ENCODE measurements around the gene PLEKHM1.

Gene PLEKHM1

DNA sequence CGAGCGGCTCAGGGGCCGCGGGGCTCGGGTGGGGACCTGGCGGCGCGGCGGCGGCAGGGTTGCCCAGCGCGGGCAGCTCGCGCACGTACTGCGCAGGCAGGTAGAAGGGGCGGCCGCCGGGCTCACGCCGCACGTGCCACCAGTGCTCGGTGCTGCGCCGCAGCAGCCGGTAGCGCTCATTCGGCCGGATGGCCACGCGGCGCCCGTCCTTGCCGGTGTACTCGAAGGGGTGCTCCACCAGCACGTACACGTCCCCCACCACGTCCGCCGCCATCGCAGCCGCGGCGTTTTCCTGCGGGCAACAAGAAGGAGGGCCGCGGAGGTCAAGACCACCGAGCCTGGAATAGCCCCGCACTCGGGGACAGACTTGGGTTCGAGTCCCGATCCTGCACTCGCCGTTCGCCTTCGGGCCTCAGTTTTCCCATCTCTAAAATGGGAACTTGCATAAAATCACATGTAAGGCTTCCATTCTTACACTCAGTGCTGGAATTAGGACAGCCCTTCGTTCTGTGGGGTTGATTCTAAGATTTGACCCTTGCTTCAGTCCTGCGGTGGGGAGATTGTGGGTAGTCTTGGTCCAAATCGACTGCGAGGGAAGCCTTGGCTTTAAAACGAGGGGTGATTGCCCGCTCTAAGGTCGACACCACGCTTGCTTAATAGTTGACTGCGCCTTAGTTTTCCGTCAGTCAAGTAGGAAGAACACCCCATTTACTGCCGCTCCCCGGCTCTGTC, 60.3 kb downstream of the PLEKHM1 start:
- intact Hi-C loops (cut with DNase I), result no loop called here
- peak in 3 of 10 donors; percentile 50 to 86 (median 84) for DNase-seq

DNA sequence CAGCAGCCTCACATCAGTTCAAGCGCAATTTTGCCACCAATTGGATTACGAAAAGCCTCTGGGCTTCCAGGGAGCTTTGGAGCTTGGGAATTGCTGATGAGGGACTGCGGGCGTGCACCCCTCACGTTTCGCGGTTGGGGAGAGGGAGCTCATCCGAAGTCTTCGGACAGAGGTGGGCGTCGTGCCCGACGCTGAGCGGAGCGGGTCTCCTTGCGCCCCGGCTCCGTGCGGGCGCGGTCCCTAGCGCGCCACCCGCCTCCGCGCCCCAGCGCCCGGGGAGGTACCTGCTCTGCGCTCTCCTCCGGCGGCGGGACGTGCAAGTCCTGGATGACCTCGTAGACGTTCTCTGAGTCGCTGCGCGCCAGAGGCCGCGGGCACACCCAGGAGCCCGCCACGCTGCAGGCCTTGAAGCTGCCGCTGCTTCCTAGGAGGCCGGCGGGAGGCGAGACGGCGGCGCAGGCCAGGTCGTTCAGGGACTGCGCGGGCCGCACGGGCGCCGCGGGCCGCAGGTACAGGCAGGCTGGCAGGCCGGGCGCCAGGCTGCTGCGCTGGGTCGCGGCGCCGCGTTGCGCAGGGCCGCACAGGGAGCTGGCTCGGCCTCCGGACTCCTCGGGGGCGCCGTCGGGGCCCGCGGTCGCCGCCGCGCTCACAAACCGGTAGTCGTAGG, 61.0 kb downstream of the PLEKHM1 start:
- peak in 3 of 10 donors; percentile 66 to 78 (median 73) for DNase-seq
- intact Hi-C loops (cut with DNase I), result no loop called here

DNA sequence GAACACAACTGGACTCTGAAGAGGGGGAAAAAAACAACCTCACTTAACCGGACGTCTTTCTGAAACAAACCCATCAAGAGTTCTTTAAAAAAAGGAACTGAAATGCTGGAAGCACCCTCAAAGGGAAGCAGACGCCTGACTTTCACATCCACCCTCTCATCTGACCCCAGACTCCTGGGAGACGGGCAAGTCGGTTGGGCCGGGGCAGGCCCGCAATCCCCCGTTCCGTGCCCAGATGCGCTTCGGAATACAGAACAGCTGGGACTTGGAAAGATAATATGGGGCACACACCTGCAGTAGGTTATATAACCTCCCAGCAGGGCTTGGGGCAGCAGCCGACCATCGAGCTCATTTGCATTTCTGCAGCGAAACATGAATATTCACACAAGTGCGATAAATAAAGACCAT, 61.6 kb downstream of the PLEKHM1 start:
- DNase-seq, result peak in 5 of 10 donors; percentile 21 to 87 (median 81)
- intact Hi-C loops (cut with DNase I), result no loop called here

DNA sequence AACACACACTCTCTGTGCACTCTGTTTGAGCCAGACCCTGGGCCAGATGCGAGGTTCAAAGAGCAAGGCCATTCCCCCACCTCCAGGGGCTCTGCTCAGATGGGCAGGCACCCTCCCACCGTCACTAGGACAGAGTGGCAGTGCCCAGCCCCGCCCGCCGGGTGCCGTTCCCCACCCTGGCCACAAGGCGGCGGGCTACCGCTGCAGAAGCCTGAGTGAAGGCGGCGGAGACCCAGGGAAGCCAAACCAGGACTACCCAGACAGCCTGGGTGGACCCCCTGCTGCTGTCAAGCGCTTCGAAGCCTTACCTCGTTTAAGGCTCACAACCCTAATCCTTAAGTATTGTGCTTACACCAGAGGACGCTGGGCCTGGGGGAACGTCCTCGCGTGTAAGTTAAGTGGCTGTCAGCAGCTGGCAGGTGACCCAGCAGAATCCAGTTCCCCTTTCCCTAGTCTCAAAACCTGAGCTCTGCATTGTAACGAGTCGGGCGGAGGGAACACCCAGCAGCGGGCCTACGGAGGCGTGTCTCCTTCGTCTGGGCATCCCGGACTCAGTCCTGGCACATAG, 62.4 kb downstream of the PLEKHM1 start:
- DNase-seq, result peak; percentile 49 to 96 (median 78)

DNA sequence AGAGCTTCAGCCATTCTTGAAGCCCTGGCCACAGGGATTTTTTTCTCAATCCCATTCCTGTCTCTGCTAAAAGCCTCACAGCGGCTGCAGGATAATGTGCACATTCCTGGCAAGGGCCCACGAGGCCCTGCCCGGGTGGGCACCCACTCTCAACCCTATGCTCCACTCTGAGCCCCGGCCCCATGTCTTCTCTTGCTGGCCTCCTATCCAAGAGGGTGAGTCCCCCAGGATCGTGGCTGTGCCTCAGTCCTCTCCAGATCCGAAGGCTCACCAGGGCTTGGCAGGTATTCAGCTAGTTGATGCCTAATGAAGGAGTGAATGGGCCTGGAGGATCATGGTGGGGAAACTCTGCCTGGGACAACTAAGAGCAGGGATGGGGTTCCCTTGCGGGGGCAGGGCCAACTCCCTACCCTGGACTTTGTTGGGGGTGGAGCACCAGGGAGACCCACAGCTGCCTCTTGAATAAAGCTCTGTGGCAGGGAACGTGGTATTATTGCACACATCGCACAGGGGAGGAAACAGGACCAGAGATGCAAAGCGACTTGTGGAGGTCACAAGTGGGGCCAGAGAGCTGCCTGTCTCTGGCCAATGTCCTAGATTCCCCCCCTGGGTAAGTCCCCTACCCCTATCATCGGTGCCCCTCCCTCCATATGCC, 63.2 kb downstream of the PLEKHM1 start:
- peak in 2 of 10 donors; percentile 45 to 81 for DNase-seq
- intact Hi-C loops (cut with DNase I), result no loop called here

More for the DNA sequence above, 62.4 kb downstream of the PLEKHM1 start:
- intact Hi-C loops (cut with DNase I), result no loop called here

GRCh38 chr17:45426561-45426960, 64.0 kb downstream of the PLEKHM1 start:
- DNase-seq, result peak in 2 of 10 donors; percentile 16 to 27
- intact Hi-C loops (cut with DNase I), result no loop called here

- intact Hi-C loops (cut with DNase I), result no loop called here
- DNase-seq, result peak in 3 of 10 donors; percentile 22 to 67 (median 52)
These were observed 64.5 kb downstream of the PLEKHM1 start for GRCh38 chr17:45425984-45426413.

DNA sequence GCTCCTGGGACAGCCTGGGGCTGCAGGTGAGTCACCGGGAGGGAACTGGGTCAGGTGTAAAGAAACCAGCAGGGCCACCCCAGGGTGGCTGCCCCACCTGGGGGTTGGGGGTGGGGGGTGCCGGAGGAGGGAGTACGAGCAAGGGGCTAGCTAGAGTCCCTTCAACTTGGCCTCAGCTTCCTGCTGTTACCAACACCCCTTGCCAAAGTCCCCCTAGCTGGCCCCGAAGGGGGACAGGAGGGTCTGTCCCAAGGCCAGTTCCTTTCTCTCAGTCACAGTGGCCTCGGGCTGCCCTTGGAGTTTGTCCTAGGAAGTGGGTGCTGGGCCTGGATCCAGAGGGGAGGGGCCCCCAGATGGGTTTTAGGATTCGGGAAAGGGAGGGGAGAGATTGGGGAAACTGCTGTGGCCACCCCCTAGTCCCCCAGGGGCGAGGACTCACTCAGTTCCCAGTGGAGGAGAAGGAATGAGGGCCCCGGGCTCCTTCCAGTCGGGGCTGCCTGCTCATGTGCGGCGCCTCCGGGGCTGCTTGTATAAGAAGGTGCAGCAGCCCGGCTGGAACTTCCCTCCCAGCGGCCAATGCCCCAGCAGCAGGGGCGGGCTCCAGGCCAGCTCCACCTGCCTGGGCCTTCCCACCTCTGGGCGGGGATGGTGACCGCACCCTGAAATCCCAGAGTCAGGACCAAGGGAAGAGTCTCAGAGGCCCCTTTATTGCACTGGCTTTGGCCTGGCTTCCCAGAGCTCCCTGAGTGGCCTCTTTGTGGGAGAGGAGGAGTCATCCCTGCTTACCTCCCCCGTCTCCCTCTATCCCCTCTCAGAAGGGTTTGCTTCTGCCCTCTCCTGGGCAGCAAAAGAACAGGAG, 65.2 kb downstream of the PLEKHM1 start:
- intact Hi-C loops (cut with DNase I), result no loop called here
- DNase-seq, result peak in 3 of 10 donors; percentile 67 to 79 (median 72)

DNA sequence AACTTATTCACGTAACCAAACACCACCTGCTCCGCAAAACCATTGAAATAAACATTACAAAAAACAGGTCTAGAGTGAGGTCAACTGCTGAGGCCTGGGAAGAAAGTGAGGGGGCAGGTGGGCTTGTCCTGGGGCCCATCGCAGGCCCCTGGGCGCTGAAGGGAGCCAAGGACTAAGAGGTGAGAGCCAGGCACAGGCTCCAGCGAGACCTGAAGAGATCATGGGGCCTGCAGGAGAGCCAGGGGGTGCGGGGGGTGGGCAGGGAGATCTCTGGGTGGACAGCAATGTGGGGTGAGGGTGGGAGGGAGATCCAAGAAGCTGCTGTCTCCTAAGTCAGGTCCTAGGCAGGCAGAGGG, 65.8 kb downstream of the PLEKHM1 start:
- intact Hi-C loops (cut with DNase I), result no loop called here
- DNase-seq, result peak in 2 of 10 donors; percentile 30 to 46

- peak in 2 of 10 donors; percentile 8 to 71 for DNase-seq
- intact Hi-C loops (cut with DNase I), result no loop called here
These were observed 66.6 kb downstream of the PLEKHM1 start for GRCh38 chr17:45423975-45424335.

DNA sequence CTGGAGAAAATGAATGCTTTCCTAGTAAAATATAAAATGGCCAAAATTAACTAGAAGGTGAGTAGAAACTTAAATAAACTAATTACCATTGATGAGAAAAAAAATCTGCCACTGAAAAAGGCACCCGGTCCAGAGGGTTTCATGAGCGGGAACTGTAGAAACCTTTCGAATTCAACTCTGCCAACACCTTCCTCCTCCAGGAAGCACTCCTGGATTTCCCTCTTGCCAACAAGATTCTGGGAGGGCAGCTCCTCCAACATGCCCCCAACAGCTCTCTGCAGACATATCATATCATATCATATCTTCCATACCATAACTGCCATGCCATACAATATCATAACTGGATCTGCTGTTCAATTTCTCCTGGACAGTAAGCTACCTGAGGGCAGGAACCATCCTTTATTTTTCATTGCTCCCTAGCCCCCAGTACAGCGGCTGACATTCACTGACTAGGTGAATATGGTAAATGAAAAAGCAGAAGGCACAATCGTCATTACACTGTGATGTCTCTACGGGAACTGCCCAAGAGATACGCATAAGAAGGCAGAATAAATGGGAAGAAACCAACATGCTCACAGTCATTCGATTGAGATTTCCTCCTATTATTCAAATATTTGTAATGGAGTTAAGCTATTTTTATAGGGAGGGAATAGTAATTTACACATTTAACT, 67.1 kb downstream of the PLEKHM1 start:
- DNase-seq, result peak in 1 of 10 donors; percentile 1
- intact Hi-C loops (cut with DNase I), result no loop called here

DNA sequence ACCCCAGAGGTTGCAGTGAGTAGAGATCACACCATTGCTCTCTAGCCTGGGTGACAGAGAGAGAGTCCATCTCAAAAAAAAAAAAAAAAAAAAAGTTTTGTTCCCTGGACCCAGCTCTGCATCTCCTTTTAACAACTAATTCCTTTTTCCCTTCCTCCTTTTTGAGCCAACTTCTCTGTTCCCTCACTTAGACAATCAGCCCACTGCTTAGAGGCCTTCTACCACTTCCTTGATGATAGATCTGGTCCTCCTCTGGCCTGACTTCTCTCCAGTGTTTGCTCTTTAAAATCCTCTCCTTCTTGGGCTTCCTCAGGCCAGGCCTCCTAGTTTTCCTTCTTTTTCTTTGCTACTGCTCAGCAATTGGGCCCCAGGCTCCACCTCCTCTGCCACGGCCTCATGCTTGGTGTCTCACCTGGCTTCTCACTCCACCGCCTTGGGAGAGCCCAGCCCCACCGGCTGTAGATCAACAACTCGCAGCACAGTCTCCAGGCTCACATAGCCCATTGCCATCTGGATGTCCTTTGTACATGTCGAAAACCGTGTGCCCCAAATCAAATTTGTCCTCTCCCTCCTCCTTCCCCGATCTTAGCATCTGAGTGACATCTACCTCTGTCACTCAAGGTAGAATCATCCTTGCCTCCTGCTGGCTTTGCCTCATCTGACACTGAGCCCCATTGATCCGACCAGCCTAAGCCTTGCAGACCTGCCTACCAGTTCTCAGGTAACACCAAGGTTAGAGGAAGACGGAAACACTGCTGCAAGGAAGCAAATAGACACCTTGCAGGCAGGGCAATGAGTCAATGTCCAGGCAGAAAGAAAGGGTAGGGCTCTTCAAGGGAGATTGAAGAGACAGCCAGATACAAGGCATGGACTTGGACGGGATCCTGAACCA, 75.3 kb downstream of the PLEKHM1 start:
- intact Hi-C loops (cut with DNase I), result no loop called here
- DNase-seq, result peak in 1 of 10 donors; percentile 65

DNA sequence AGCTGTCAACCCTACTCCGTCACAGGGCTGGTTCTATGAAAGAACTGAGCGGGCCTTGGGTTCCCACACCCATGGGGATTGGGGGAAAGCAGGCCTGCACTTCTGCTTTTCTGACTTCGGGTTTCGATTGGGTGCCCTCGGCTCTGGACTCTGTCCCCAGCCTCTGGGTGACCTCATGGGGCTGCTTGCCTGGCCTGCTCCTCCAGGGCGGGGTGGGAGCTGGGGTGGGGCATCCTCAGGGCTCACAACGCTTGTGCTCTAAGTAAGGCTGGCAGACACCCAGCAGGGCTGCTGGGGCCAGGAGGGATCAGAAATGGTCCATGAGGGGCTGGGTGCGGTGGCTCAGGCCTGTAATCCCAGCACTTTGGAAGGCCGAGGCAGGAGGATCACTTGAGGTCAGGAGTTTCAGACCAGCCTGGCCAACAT, 77.0 kb downstream of the PLEKHM1 start:
- DNase-seq, result peak in 2 of 10 donors; percentile 23 to 87
- intact Hi-C loops (cut with DNase I), result no loop called here

- DNase-seq, result peak in 1 of 10 donors; percentile 63
- intact Hi-C loops (cut with DNase I), result no loop called here
These were observed 79.0 kb downstream of the PLEKHM1 start for GRCh38 chr17:45411348-45412105.

- intact Hi-C loops (cut with DNase I), result no loop called here
- peak in 1 of 10 donors; percentile 87 for DNase-seq
These were observed 80.1 kb downstream of the PLEKHM1 start for GRCh38 chr17:45410144-45411091.

GRCh38 chr17:45409659-45410076, 80.9 kb downstream of the PLEKHM1 start:
- intact Hi-C loops (cut with DNase I), result no loop called here
- peak in 1 of 10 donors; percentile 47 for DNase-seq

Data from posterior cingulate gyrus (tissue), 11 donors.